Heart right ventricle (tissue), 16 donors: ENCODE measurements around the gene BFSP2. TPM values are rescaled to one million over a fixed set of nuclear protein-coding genes. Genes with fewer than 3 reads are reported as not detected.

Experiments used
- ATAC-seq, 8 donors: fragments of 200-7000 bp; cut with Tn5 transposase; one replicate each; pipeline ENCODE4 v1.9.1; 2020; ENCODE audit warnings: mild to moderate bottlenecking in 8 of 8, moderate library complexity in 8 of 8, moderate number of reproducible peaks in 1 of 8
- DNase-seq, 2 donors: peaks; one replicate each; pipeline ENCODE4 v3.0.0-alpha.2; 2020
- H3K27ac ChIP-seq, 10 donors: fragments of 200-600 bp; sonication (generic) in 2 of 10; one replicate each; pipeline versions ENCODE4 v1.5.0 to v1.8.0; 2020 to 2022; ENCODE audit warnings: mild to moderate bottlenecking in 3 of 10
- H3K27me3 ChIP-seq, 7 donors: fragments of 200-600 bp; one replicate each; pipeline ENCODE4 v1.8.0; 2021 to 2022; ENCODE audit warnings: mild to moderate bottlenecking in 2 of 7
- H3K36me3 ChIP-seq, 9 donors: fragments of 200-600 bp; sonication (generic) in 1 of 9; one replicate each; pipeline versions ENCODE4 v1.5.0 to v1.8.0; 2020 to 2022; ENCODE audit warnings: mild to moderate bottlenecking in 2 of 9
- H3K4me1 ChIP-seq, 9 donors: fragments of 200-600 bp; sonication (generic) in 1 of 9; one replicate each; pipeline versions ENCODE4 v1.5.0 to v1.8.0; 2020 to 2022; ENCODE audit warnings: mild to moderate bottlenecking in 4 of 9
- H3K4me3 ChIP-seq, 10 donors: fragments of 200-600 bp; sonication (generic) in 2 of 10; one replicate each; pipeline versions ENCODE4 v1.5.0 to v1.8.0; 2020 to 2022; ENCODE audit warnings: mild to moderate bottlenecking in 7 of 10, moderate library complexity in 2 of 10
- H3K9me3 ChIP-seq, 11 donors: fragments of 200-600 bp in 10 of 11; sonication (generic) in 2 of 11; one replicate each; pipeline versions ENCODE4 v1.5.0 to v1.8.0; 2013 to 2022; ENCODE audit warnings: mild to moderate bottlenecking in 2 of 11, control low read depth in 1 of 11, moderate library complexity in 1 of 11
- WGBS, 2 donors: extraction: QIAGEN DNeasy Blood & Tissue Kit; methylation state at CpG; one replicate each; pipeline ENCODE4 v1.1.7; 2013; ENCODE audit warnings: inconsistent platforms in 1 of 2; 5-methylcytosine and 5-hydroxymethylcytosine counted together
- intact Hi-C, 10 donors: fragments of 100-400 bp; cut with DNase I; formaldehyde crosslinking; loops; one replicate each; pipeline versions ENCODE4 v1.11.1 to v1.14.2; 2022
- polyA plus RNA-seq, 2 donors: library from polyadenylated mRNA; stranded (reverse); fragments of 200-250 nt; gene quantifications; one replicate each; pipeline ENCODE4 v1.2.3, GENCODE V29; 2013
- total RNA-seq, 10 donors: library from RNA; stranded (reverse); fragmentation: NEBNext Ultra II Directional in 3 of 10; extraction: Animal tissue kit (Norgen Biotek cat#: 25700) in 3 of 10; gene quantifications; one replicate each; pipeline versions ENCODE4 v1.2.1 to v1.2.4, GENCODE V29; 2021 to 2023
- TF ChIP-seq, protein P1 (sequence below), 9 donors: fragments of 200-600 bp; sonication (generic) in 2 of 9; IDR thresholded peaks; one replicate each; pipeline versions ENCODE4 v1.5.0 to v1.8.0; 2021 to 2022; ENCODE audit warnings: antibody characterized with exemption in 9 of 9, mild to moderate bottlenecking in 5 of 9, moderate library complexity in 1 of 9
- donor health status: Arrhythmogenic right ventricular cardiomyopathy.
- donor health status: ischemic (EF 13 %, LVEDD 7.1; RV severe dilation, severe dysfunction).
- donor health status: healthy with polysubstance abuse.
- donor health status: DM: no; HTN: yes; CAD: no.
- donor health status: DM: no; HTN: no; CAD: no.
- donor health status: ischemic (EF 25% LVEDD 6.9; RV normal size, moderate dysfunction).
- donor health status: ischemic (EF 25% LVEDD 5.7; RV mildly dilated, moderate dysfunction).
- donor health status: healthy.
- donor health status: DM: yes; HTN: yes; CAD: no.
- donor health status: Ischemic cardiomyopathy.
- donor health status: ischemic (EF 35%, LVEDD 5.7; RV mildly dilated, moderate dysfunction).
- donor health status: nonischemic (EF 11% LVEDD 7.7; RV severe dilation, severe dysfunction).
- donor health status: DM: yes; HTN: yes; CAD: no.
- donor health status: PGD.
- donor health status: ischemic (EF 29% LVEDD 5.4; RV normal size, mild dysfunction).
- donor health status: nonischemic (EF 23%, LVEDD 6.1; RV moderate dilation, normal function).

The BFSP2 gene
- total and polyA plus RNA-seq, 12 donors: 0.17 TPM; not detected in 11

DNA sequence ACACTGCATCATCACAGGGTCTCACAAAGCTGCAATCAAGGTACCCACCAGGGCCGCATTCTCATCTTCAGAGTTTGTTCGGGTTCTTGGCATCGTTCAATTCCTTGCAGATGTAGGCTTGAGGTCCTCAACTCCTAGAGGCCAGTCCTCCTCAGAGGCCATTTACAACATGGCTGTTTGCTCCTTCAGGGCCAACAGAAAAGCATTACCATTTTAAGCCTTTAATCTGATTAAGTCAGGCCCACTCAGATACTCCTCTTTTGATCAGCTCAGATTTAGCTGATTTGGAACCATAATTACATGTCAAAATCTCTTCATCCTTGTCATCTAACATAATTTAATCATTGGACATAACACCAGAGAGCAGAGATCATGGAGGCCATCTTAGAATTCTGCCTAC lies 55.4 kb downstream of the BFSP2 start:
- H3K9me3 ChIP-seq: no peaks in the 10 kb centered on the region

GRCh38 chr3:133455960-133456359 lies 56.1 kb downstream of the BFSP2 start:
- TF ChIP-seq, protein P1, sequence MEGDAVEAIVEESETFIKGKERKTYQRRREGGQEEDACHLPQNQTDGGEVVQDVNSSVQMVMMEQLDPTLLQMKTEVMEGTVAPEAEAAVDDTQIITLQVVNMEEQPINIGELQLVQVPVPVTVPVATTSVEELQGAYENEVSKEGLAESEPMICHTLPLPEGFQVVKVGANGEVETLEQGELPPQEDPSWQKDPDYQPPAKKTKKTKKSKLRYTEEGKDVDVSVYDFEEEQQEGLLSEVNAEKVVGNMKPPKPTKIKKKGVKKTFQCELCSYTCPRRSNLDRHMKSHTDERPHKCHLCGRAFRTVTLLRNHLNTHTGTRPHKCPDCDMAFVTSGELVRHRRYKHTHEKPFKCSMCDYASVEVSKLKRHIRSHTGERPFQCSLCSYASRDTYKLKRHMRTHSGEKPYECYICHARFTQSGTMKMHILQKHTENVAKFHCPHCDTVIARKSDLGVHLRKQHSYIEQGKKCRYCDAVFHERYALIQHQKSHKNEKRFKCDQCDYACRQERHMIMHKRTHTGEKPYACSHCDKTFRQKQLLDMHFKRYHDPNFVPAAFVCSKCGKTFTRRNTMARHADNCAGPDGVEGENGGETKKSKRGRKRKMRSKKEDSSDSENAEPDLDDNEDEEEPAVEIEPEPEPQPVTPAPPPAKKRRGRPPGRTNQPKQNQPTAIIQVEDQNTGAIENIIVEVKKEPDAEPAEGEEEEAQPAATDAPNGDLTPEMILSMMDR (IDR thresholded peaks at IDR 0.05): no peak
- Histone ChIP-seq H3K36me3 (no peaks in the 10 kb centered on the region), H3K9me3 (no peaks in the 10 kb centered on the region), H3K27me3 (no peaks in the 10 kb centered on the region), H3K27ac (no peak overlapping the region), H3K4me1 (peaks cover 0 to 13% (median 8%) of the 10 kb centered on the region in 9 donors), H3K4me3 (no peak overlapping the region)
- DNase-seq (no peak), ATAC-seq (no peak)
- 80 to 81% methylated on average over 2 of the region's 2 CpGs for WGBS, 2 donors
- intact Hi-C loops: no loop called here

More for the DNA sequence above, 55.4 kb downstream of the BFSP2 start:
- intact Hi-C loops: no loop called here
- 94 to 96% methylated on average over 3 of the region's 3 CpGs for WGBS, 2 donors
- TF ChIP-seq, protein P1 (IDR thresholded peaks at IDR 0.05): no peak
- peaks cover 0 to 11% (median 8%) of the 10 kb centered on the region in 9 donors for H3K4me1 ChIP-seq
- H3K4me3 ChIP-seq: no peak overlapping the region
- DNase-seq (no peak), ATAC-seq (no peak)
- no peaks in the 10 kb centered on the region for H3K27me3 ChIP-seq
- H3K27ac ChIP-seq: no peak overlapping the region
- no peaks in the 10 kb centered on the region for H3K36me3 ChIP-seq

DNA sequence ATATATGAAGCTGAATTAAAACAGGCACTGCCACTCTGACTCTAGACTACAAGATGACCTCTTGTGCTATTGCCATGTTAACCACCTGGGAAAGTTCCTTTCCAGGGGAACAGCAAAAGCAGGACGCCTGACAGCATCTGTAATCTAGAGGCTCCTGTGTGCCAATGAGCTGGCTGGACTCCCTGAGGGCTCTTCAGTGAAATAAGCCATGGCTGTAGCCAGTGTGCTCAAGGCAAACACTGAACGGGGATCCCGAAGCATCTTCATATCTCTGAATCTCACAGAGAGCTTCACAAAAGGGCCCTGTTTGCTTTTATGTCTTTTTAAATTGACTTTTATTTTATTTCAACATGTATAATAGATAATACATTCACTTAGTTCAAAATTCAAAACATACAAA lies 57.2 kb downstream of the BFSP2 start:
- no peaks in the 10 kb centered on the region for H3K36me3 ChIP-seq
- WGBS, 2 donors: 62 to 77% methylated on average over 3 of the region's 3 CpGs
- H3K27me3 ChIP-seq: no peaks in the 10 kb centered on the region
- TF ChIP-seq, protein P1 (IDR thresholded peaks at IDR 0.05): no peak
- intact Hi-C loops: no loop called here
- H3K4me3 ChIP-seq: no peak overlapping the region
- ATAC-seq: no peak
- no peak for DNase-seq
- no peaks in the 10 kb centered on the region for H3K9me3 ChIP-seq
- H3K4me1 ChIP-seq: peaks cover 0 to 13% (median 8%) of the 10 kb centered on the region in 9 donors
- H3K27ac ChIP-seq: no peak overlapping the region

DNA sequence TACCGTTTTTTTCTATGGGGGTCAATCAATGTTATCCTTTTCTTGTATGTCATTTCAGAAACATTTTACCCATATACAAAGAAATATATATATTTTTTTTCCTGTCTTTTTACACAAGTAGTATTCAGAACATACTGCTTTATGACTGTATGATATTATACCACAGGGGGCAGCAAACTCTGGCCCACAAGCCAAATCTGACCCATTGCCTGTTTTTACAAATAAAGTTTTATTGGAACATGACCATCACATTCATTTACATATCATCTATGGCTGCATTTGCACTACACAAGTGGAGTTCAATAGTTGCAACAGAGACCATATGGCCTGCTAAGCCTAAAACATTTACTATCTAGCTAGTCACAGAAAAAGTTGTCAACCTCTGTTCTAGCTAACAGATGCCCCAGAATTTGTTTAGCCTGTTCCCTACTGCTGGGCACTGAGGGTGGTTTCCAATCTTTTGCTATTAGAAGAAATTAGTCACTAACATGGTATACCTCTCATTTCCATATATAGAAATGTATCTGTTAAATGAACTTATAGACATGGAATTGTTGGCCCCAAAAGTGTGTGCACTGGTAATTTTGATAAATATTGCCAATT lies 57.7 kb downstream of the BFSP2 start:
- ATAC-seq (no peak), DNase-seq (no peak)
- TF ChIP-seq, protein P1 (IDR thresholded peaks at IDR 0.05): peak in 2 of 9 donors; percentile 16 to 28
- H3K4me3 ChIP-seq: no peak overlapping the region
- intact Hi-C loops: no loop called here
- no peak overlapping the region for H3K27ac ChIP-seq
- no peaks in the 10 kb centered on the region for H3K9me3 ChIP-seq
- no peaks in the 10 kb centered on the region for H3K36me3 ChIP-seq
- H3K27me3 ChIP-seq: no peaks in the 10 kb centered on the region
- H3K4me1 ChIP-seq: peaks cover 0 to 13% (median 8%) of the 10 kb centered on the region in 9 donors
- WGBS, 2 donors: 87 to 98% methylated on average over 1 of the region's 1 CpG
